HAP-1 (cell line): ENCODE measurements around the gene NECTIN1.

Experiments
- DNase-seq, 2 experiments: peaks; one replicate each; pipeline ENCODE4 v3.0.0-alpha.2; 2016 to 2020; ENCODE audit warnings: low spot score in 2 of 2
- H3K27me3 ChIP-seq: fragments of 250-450 bp; sonication (Bioruptor Pico); 2 replicates; pipeline ENCODE4 v1.5.1; 2020; ENCODE audit warnings: low read depth, mild to moderate bottlenecking, moderate library complexity
- H3K36me3 ChIP-seq: fragments of 250-450 bp; sonication (Bioruptor Pico); replicated peaks from 2 replicates; pipeline ENCODE4 v1.5.1; 2020; ENCODE audit warnings: mild to moderate bottlenecking
- H3K4me1 ChIP-seq: fragments of 250-450 bp; sonication (Bioruptor Pico); 2 replicates; pipeline ENCODE4 v1.5.1; 2020; ENCODE audit warnings: mild to moderate bottlenecking
- H3K4me3 ChIP-seq: fragments of 250-450 bp; sonication (Bioruptor Pico); 2 replicates; pipeline ENCODE4 v1.5.1; 2020; ENCODE audit warnings: mild to moderate bottlenecking, moderate library complexity
- H3K9me3 ChIP-seq: fragments of 250-450 bp; sonication (Bioruptor Pico); 2 replicates; pipeline ENCODE4 v1.5.1; 2020; ENCODE audit warnings: mild to moderate bottlenecking, moderate library complexity
- in situ Hi-C: fragments of 300-500 bp; cut with MboI; formaldehyde crosslinking; loops from 3 replicates; pipeline ENCODE4 v1.14.3; 2020; ENCODE audit warnings: low sequenced_read_pairs, inconsistent platforms, mixed read lengths

The NECTIN1 gene

GRCh38 chr11:119683783-119684182 lies 45.2 kb downstream of the NECTIN1 start:
- no peak for DNase-seq
- Histone ChIP-seq H3K4me3 (no peak overlapping the region), H3K36me3 (no peaks in the 10 kb centered on the region), H3K9me3 (no peaks in the 10 kb centered on the region), H3K4me1 (no peaks in the 10 kb centered on the region), H3K27me3 (no peaks in the 10 kb centered on the region)
- in situ Hi-C loops, result no loop called here

- 0 out of 2 replicates have a peak, but pooled peaks cover 3% of the 10 kb centered on the region for H3K9me3 ChIP-seq
- no peaks in the 10 kb centered on the region for H3K4me1 ChIP-seq
- H3K36me3 ChIP-seq, result peaks cover 8% of the 10 kb centered on the region
- H3K4me3 ChIP-seq, result no peak overlapping the region
- no peak for DNase-seq
- no peaks in the 10 kb centered on the region for H3K27me3 ChIP-seq
- in situ Hi-C loops, result no loop called here
These were observed 47.6 kb downstream of the NECTIN1 start for GRCh38 chr11:119681361-119681910.

- peaks cover 8% of the 10 kb centered on the region for H3K36me3 ChIP-seq
- no peaks in the 10 kb centered on the region for H3K4me1 ChIP-seq
- in situ Hi-C loops, result no loop called here
- no peak for DNase-seq
- 0 out of 2 replicates have a peak, but pooled peaks cover 3% of the 10 kb centered on the region for H3K9me3 ChIP-seq
- no peak overlapping the region for H3K4me3 ChIP-seq
- no peaks in the 10 kb centered on the region for H3K27me3 ChIP-seq
These were observed 48.2 kb downstream of the NECTIN1 start for GRCh38 chr11:119680541-119681360.

- in situ Hi-C loops, result no loop called here
- Histone ChIP-seq H3K4me1 (no peaks in the 10 kb centered on the region), H3K9me3 (0 out of 2 replicates have a peak, but pooled peaks cover 3% of the 10 kb centered on the region), H3K4me3 (no peak overlapping the region), H3K36me3 (peaks cover 8% of the 10 kb centered on the region), H3K27me3 (no peaks in the 10 kb centered on the region)
- no peak for DNase-seq
These were observed 49.7 kb downstream of the NECTIN1 start for GRCh38 chr11:119679346-119679745.

GRCh38 chr11:119678351-119678750 lies 50.6 kb downstream of the NECTIN1 start:
- in situ Hi-C loops, result no loop called here
- Histone ChIP-seq H3K27me3 (no peaks in the 10 kb centered on the region), H3K9me3 (0 out of 2 replicates have a peak, but pooled peaks cover 3% of the 10 kb centered on the region), H3K36me3 (peaks cover 8% of the 10 kb centered on the region), H3K4me1 (no peaks in the 10 kb centered on the region), H3K4me3 (no peak overlapping the region)
- DNase-seq, result no peak

- Histone ChIP-seq H3K9me3 (0 out of 2 replicates have a peak, but pooled peaks cover 3% of the 10 kb centered on the region), H3K4me1 (no peaks in the 10 kb centered on the region), H3K4me3 (no peak overlapping the region), H3K27me3 (no peaks in the 10 kb centered on the region), H3K36me3 (peaks cover 8% of the 10 kb centered on the region)
- in situ Hi-C loops, result no loop called here
- DNase-seq, result no peak
These were observed 51.2 kb downstream of the NECTIN1 start for GRCh38 chr11:119677840-119678239.

GRCh38 chr11:119676461-119677020 lies 52.5 kb downstream of the NECTIN1 start:
- Histone ChIP-seq H3K9me3 (0 out of 2 replicates have a peak, but pooled peaks cover 3% of the 10 kb centered on the region), H3K36me3 (peaks cover 8% of the 10 kb centered on the region), H3K4me1 (no peaks in the 10 kb centered on the region), H3K27me3 (no peaks in the 10 kb centered on the region), H3K4me3 (no peak overlapping the region)
- in situ Hi-C loops, result no loop called here
- DNase-seq, result no peak

- in situ Hi-C loops, result no loop called here
- Histone ChIP-seq H3K27me3 (no peaks in the 10 kb centered on the region), H3K4me3 (no peak overlapping the region), H3K36me3 (peaks cover 8% of the 10 kb centered on the region), H3K4me1 (no peaks in the 10 kb centered on the region), H3K9me3 (0 out of 2 replicates have a peak, but pooled peaks cover 3% of the 10 kb centered on the region)
- no peak for DNase-seq
These were observed 55.2 kb downstream of the NECTIN1 start for GRCh38 chr11:119673759-119674336.

- H3K36me3 ChIP-seq, result peaks cover 8% of the 10 kb centered on the region
- H3K4me3 ChIP-seq, result no peak overlapping the region
- in situ Hi-C loops, result no loop called here
These were observed 55.8 kb downstream of the NECTIN1 start for GRCh38 chr11:119673052-119673758.

GRCh38 chr11:119672597-119672996 lies 56.4 kb downstream of the NECTIN1 start:
- Histone ChIP-seq H3K36me3 (peaks cover 5% of the 10 kb centered on the region), H3K27me3 (no peaks in the 10 kb centered on the region), H3K4me1 (no peaks in the 10 kb centered on the region), H3K9me3 (no peaks in the 10 kb centered on the region), H3K4me3 (no peak overlapping the region)
- no peak for DNase-seq
- in situ Hi-C loops, result no loop called here

More at GRCh38 chr11:119673052-119673758, 55.8 kb downstream of the NECTIN1 start:
- DNase-seq, result no peak
- H3K4me1 ChIP-seq, result no peaks in the 10 kb centered on the region
- no peaks in the 10 kb centered on the region for H3K27me3 ChIP-seq
- H3K9me3 ChIP-seq, result 0 out of 2 replicates have a peak, but pooled peaks cover 3% of the 10 kb centered on the region

GRCh38 chr11:119671561-119672015 lies 57.4 kb downstream of the NECTIN1 start:
- Histone ChIP-seq H3K9me3 (no peaks in the 10 kb centered on the region), H3K36me3 (peaks cover 1% of the 10 kb centered on the region), H3K27me3 (no peaks in the 10 kb centered on the region), H3K4me1 (no peaks in the 10 kb centered on the region), H3K4me3 (no peak overlapping the region)
- in situ Hi-C loops, result no loop called here
- DNase-seq, result no peak

- no peak for DNase-seq
- Histone ChIP-seq H3K27me3 (no peaks in the 10 kb centered on the region), H3K4me1 (no peaks in the 10 kb centered on the region), H3K36me3 (no peaks in the 10 kb centered on the region; the same call in 1 of the 2 replicates), H3K9me3 (no peaks in the 10 kb centered on the region), H3K4me3 (no peak overlapping the region)
- in situ Hi-C loops, result no loop called here
These were observed 57.9 kb downstream of the NECTIN1 start for GRCh38 chr11:119671051-119671450.

- no peak for DNase-seq
- no peaks in the 10 kb centered on the region for H3K4me1 ChIP-seq
- no peaks in the 10 kb centered on the region for H3K9me3 ChIP-seq
- in situ Hi-C loops, result no loop called here
- no peaks in the 10 kb centered on the region for H3K36me3 ChIP-seq
- no peak overlapping the region for H3K4me3 ChIP-seq
- H3K27me3 ChIP-seq, result no peaks in the 10 kb centered on the region
These were observed 59.5 kb downstream of the NECTIN1 start for GRCh38 chr11:119669487-119669886.
